ENCODE results near the gene NR5A2. TPM values are rescaled to one million over a fixed set of nuclear protein-coding genes. Genes with fewer than 3 reads are reported as not detected.
A peak's percentile ranks its signal among the peaks of the same experiment; 100 is the strongest.

Gene NR5A2
- total and polyA plus RNA-seq, 10 of the 15 experiments (the other 5 are each of a cell fraction or from before 2014, with no cell fraction given): 0.02 to 0.60 (median 0.15) TPM; not detected in 1

DNA sequence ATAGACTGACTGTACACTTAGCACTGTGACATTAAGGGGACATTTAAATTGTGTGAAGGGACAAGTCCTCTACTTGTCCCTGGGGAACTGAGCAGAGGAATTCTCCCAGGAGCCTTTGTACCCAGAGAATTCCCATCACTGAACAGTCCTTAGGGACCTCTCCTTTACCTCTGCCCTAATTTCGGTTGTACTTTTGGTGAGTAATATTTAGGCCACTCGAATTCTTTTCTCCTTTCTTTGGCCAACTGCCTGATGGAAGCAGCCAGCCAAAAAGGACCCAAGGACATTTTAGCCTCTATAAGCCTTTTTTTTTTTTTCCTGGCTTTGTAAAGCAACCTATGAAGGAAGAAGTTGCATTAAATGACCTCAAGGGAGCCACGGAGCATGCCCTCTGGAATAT lies 71.5 kb downstream of the NR5A2 start:
- H4K20me1 ChIP-seq (ENCODE audit: control insufficient read depth, insufficient read depth): no peaks in the 10 kb centered on the region
- H3K4me3 ChIP-seq: no peak overlapping the region
- H3K4me1 ChIP-seq (ENCODE audit: control insufficient read depth, insufficient read depth, low read length): no peaks in the 10 kb centered on the region
- no TSS peak for BruUV-seq (replicated peaks)
- ATAC-seq: no peak
- H3K4me2 ChIP-seq (ENCODE audit: control insufficient read depth, insufficient read depth): no peak overlapping the region
- ChIA-PET POLR2A (no interaction called here), CTCF (interaction anchor here (0.6 to 1.7 kb wide), 4 partner anchors 12 to 414 kb away, joined by 3 to 4 read pairs (median 4); no protein-coding TSS in a partner anchor), SMC1A (ENCODE audit: uncharacterized antibody, unreplicated experiment) (interaction anchor here (0.7 to 2.0 kb wide), 10 partner anchors 10 to 383 kb away, joined by 3 to 6 read pairs (median 4); no protein-coding TSS in a partner anchor), RAD21 (ENCODE audit: unreplicated experiment) (interaction anchor here (0.8 to 1.9 kb wide), 6 partner anchors 10 to 390 kb away, joined by 3 to 6 read pairs (median 4); no protein-coding TSS in a partner anchor)
- peak; percentile 80 for TF ChIP-seq MEF2B (IDR thresholded peaks at IDR 0.05; ENCODE audit: partially characterized antibody, poor library complexity, severe bottlenecking)
- TF ChIP-seq CEBPB (IDR thresholded peaks at IDR 0.05; ENCODE audit: borderline replicate concordance in 1 of 2, low read depth in 2 of 2, low read length in 2 of 2): no peak
- H3K79me2 ChIP-seq (ENCODE audit: control insufficient read depth, insufficient read depth, low read length): no peaks in the 10 kb centered on the region
- 38% methylated on average over 3 of the region's 3 CpGs for WGBS (ENCODE audit: insufficient coverage, insufficient replicate concordance, low lambda C conversion rate, missing lambda C conversion rate)
- intact Hi-C loops (cut with micrococcal nuclease; ENCODE audit: unreplicated experiment): no loop called here
- no peaks in the 10 kb centered on the region for H3K9me3 ChIP-seq (replicated peaks; ENCODE audit: control insufficient read depth, insufficient read depth, low read length)
- no peaks in the 10 kb centered on the region for H3K27me3 ChIP-seq (replicated peaks in 1 of 2; ENCODE audit: control insufficient read depth in 2 of 2, insufficient read depth in 2 of 2, low read length in 1 of 2)
- no peak for FAIRE-seq
- DNase-seq (ENCODE audit: low read depth, low spot score): no peak
- H2AFZ ChIP-seq (ENCODE audit: control insufficient read depth, low read depth, low read length): no peak overlapping the region
- H3K36me3 ChIP-seq (ENCODE audit: control insufficient read depth in 2 of 2, insufficient read depth in 2 of 2, low read length in 1 of 2): no peaks in the 10 kb centered on the region
- in situ Hi-C loops (cut with MboI): no loop called here
- no peak overlapping the region for H3K27ac ChIP-seq (ENCODE audit: control insufficient read depth, insufficient read depth)
- no peak overlapping the region for H3K9ac ChIP-seq (ENCODE audit: control insufficient read depth, insufficient read depth, low read length)

DNA sequence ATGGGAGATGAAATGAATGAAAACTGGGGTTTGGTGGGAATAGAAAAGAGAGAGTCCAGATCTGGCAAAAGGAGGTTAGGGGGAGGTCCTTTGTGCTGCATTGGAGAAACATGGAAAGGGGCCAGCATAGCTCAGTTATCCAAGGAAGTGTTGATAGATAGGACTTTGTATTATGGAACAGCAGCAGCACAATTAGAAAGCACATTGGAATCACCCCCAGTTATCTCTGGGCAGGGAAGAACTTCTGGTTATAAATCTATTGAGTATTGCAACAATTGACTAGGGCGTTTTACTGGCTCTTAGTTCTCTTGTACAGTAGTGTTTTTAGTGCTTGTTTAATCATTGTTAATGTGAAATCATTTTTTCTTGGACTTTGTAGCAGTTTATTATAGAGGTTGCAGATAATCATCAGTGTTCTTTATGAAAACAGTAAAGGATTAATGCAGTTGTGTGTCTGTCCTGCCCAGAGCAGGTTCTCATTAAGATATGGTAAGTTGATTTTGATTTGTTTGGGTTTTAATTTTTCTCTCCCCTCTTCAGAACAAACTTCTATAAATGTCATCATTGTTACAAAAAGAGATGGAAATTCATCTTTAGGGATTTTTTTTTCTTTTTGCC lies 76.6 kb downstream of the NR5A2 start:
- RAD21 ChIA-PET (ENCODE audit: unreplicated experiment): interaction anchor here (1.1 kb wide), 1 partner anchor 172 kb away, joined by 3 read pairs; no protein-coding TSS in a partner anchor
- Histone ChIP-seq H3K4me1 (ENCODE audit: control insufficient read depth, insufficient read depth, low read length) (no peaks in the 10 kb centered on the region), H3K9ac (ENCODE audit: control insufficient read depth, insufficient read depth, low read length) (no peak overlapping the region), H3K27ac (ENCODE audit: control insufficient read depth, insufficient read depth) (no peak overlapping the region), H4K20me1 (ENCODE audit: control insufficient read depth, insufficient read depth) (no peaks in the 10 kb centered on the region), H3K9me3 (replicated peaks; ENCODE audit: control insufficient read depth, insufficient read depth, low read length) (no peaks in the 10 kb centered on the region), H3K4me3 (no peak overlapping the region), H3K4me2 (ENCODE audit: control insufficient read depth, insufficient read depth) (no peak overlapping the region), H3K36me3 (ENCODE audit: control insufficient read depth in 2 of 2, insufficient read depth in 2 of 2, low read length in 1 of 2) (no peaks in the 10 kb centered on the region), H3K79me2 (ENCODE audit: control insufficient read depth, insufficient read depth, low read length) (no peaks in the 10 kb centered on the region), H2AFZ (ENCODE audit: control insufficient read depth, low read depth, low read length) (no peak overlapping the region), H3K27me3 (replicated peaks in 1 of 2; ENCODE audit: control insufficient read depth in 2 of 2, insufficient read depth in 2 of 2, low read length in 1 of 2) (no peaks in the 10 kb centered on the region)
- CTCF ChIA-PET: interaction anchor here (1.0 kb wide), 1 partner anchor 112 kb away, joined by 3 read pairs; no protein-coding TSS in a partner anchor
- POLR2A ChIA-PET: no interaction called here
- no peak for ATAC-seq
- BruUV-seq (replicated peaks): no TSS peak
- intact Hi-C loops (cut with micrococcal nuclease; ENCODE audit: unreplicated experiment): no loop called here
- DNase-seq (ENCODE audit: low read depth, low spot score): no peak
- no peak for FAIRE-seq
- SMC1A ChIA-PET (ENCODE audit: uncharacterized antibody, unreplicated experiment): interaction anchor here (0.7 to 1.5 kb wide), 3 partner anchors 12 to 74 kb away, joined by 3 to 5 read pairs (median 5); no protein-coding TSS in a partner anchor
- in situ Hi-C loops (cut with MboI): no loop called here
- no peak for TF ChIP-seq SREBF1 (IDR thresholded peaks at IDR 0.05; ENCODE audit: low read length)
- TF ChIP-seq, protein P1, sequence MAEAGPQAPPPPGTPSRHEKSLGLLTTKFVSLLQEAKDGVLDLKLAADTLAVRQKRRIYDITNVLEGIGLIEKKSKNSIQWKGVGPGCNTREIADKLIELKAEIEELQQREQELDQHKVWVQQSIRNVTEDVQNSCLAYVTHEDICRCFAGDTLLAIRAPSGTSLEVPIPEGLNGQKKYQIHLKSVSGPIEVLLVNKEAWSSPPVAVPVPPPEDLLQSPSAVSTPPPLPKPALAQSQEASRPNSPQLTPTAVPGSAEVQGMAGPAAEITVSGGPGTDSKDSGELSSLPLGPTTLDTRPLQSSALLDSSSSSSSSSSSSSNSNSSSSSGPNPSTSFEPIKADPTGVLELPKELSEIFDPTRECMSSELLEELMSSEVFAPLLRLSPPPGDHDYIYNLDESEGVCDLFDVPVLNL (IDR thresholded peaks at IDR 0.05; ENCODE audit: low read depth, low read length): no peak
- TF ChIP-seq PML (IDR thresholded peaks at IDR 0.05; ENCODE audit: low read length): no peak
- TF ChIP-seq RBBP5 (conservative IDR thresholded peaks at IDR 0.05): no peak
- 0% methylated on average over 1 of the region's 1 CpG for WGBS (ENCODE audit: insufficient coverage, insufficient replicate concordance, low lambda C conversion rate, missing lambda C conversion rate)

Data from GM12878 (cell line).